CD14-positive monocyte (primary cell): ENCODE data around the gene CPA4. TPM values are rescaled to one million over a fixed set of nuclear protein-coding genes. Genes with fewer than 3 reads are reported as not detected.

Experiments used
- DNase-seq, 3 donors: peaks; one replicate each; pipeline ENCODE4 v3.0.0-alpha.2; 2011 to 2022
- H2AFZ ChIP-seq: 2 replicates; pipeline ENCODE4 v1.6.0; 2012; ENCODE audit warnings: mild to moderate bottlenecking, low read depth, low read length, inconsistent platforms; ENCODE audit not compliant: insufficient read depth, poor library complexity, severe bottlenecking
- H3K27ac ChIP-seq, 2 donors: 1 replicate in 1 of 2; 2 replicates in 1 of 2; pipeline ENCODE4 v1.5.1; 2012 to 2013; ENCODE audit warnings: low read length in 2 of 2, control low read depth in 1 of 2, inconsistent platforms in 1 of 2, low read depth in 1 of 2, mild to moderate bottlenecking in 1 of 2
- H3K27me3 ChIP-seq, 2 donors: one replicate each; pipeline versions ENCODE4 v1.6.0 to v1.6.1; 2011 to 2013; ENCODE audit warnings: low read length in 2 of 2; ENCODE audit not compliant: control insufficient read depth in 2 of 2, insufficient read depth in 2 of 2
- H3K36me3 ChIP-seq, 2 donors: replicated peaks in 1 of 2; 1 replicate in 1 of 2; 2 replicates in 1 of 2; pipeline versions ENCODE4 v1.5.1 to v1.6.1; 2012 to 2013; ENCODE audit warnings: low read length in 2 of 2, control low read depth in 1 of 2, inconsistent platforms in 1 of 2, mild to moderate bottlenecking in 1 of 2; ENCODE audit not compliant: insufficient read depth in 2 of 2, control insufficient read depth in 1 of 2
- H3K4me1 ChIP-seq, 2 donors: 1 replicate in 1 of 2; 2 replicates in 1 of 2; pipeline versions ENCODE4 v1.5.1 to v1.6.1; 2012 to 2013; ENCODE audit warnings: low read length in 2 of 2, control low read depth in 1 of 2, inconsistent platforms in 1 of 2, mild to moderate bottlenecking in 1 of 2, moderate library complexity in 1 of 2; ENCODE audit not compliant: insufficient read depth in 2 of 2, control insufficient read depth in 1 of 2
- H3K4me2 ChIP-seq: replicated peaks from 2 replicates; pipeline ENCODE3; 2012; ENCODE audit warnings: low read length, moderate library complexity, mild to moderate bottlenecking; ENCODE audit not compliant: poor library complexity, severe bottlenecking; ENCODE audit errors: extremely low read depth
- H3K4me3 ChIP-seq, 3 experiments: fragments of 200-600 bp in 1 of 3; sonication (generic) in 1 of 3; replicated peaks in 1 of 3; 1 replicate in 2 of 3; 2 replicates in 1 of 3; pipeline ENCODE4 v1.5.1; 2011 to 2013; ENCODE audit warnings: low read length in 3 of 3, mild to moderate bottlenecking in 3 of 3, control low read depth in 2 of 3, low read depth in 2 of 3, inconsistent platforms in 1 of 3, moderate library complexity in 1 of 3
- H3K79me2 ChIP-seq: 2 replicates; pipeline ENCODE4 v1.6.0; 2012; ENCODE audit warnings: mild to moderate bottlenecking, control low read depth, inconsistent platforms, low read length, moderate library complexity; ENCODE audit not compliant: insufficient read depth
- H3K9ac ChIP-seq: 2 replicates; pipeline ENCODE4 v1.6.0; 2017; ENCODE audit warnings: low read length, mild to moderate bottlenecking; ENCODE audit not compliant: insufficient read depth, poor library complexity, severe bottlenecking
- H3K9me3 ChIP-seq, 2 donors: replicated peaks in 1 of 2; 1 replicate in 1 of 2; 2 replicates in 1 of 2; pipeline versions ENCODE4 v1.5.1 to v1.6.1; 2012 to 2013; ENCODE audit warnings: low read length in 2 of 2, control low read depth in 1 of 2; ENCODE audit not compliant: control insufficient read depth in 1 of 2, insufficient read depth in 1 of 2
- H4K20me1 ChIP-seq: 2 replicates; pipeline ENCODE4 v1.6.0; 2012; ENCODE audit warnings: mild to moderate bottlenecking, low read length, control low read depth, moderate library complexity; ENCODE audit not compliant: insufficient read depth
- H3K27ac Mint-ChIP-seq, 7 donors: one replicate each; pipeline ENCODE4 v1.8.0; 2020; ENCODE audit warnings: mild to moderate bottlenecking in 7 of 7, mixed read lengths in 7 of 7, moderate library complexity in 6 of 7, inconsistent platforms in 2 of 7
- H3K27me3 Mint-ChIP-seq, 3 donors: one replicate each; pipeline ENCODE4 v1.8.0; 2021 to 2022; ENCODE audit warnings: low read depth in 3 of 3, mild to moderate bottlenecking in 3 of 3, mixed read lengths in 3 of 3, moderate library complexity in 3 of 3, inconsistent platforms in 1 of 3
- H3K36me3 Mint-ChIP-seq, 2 donors: one replicate each; pipeline ENCODE4 v1.8.0; 2020; ENCODE audit warnings: mixed read lengths in 2 of 2, inconsistent platforms in 1 of 2, mild to moderate bottlenecking in 1 of 2
- H3K4me1 Mint-ChIP-seq: one replicate; pipeline ENCODE4 v1.8.0; 2020; ENCODE audit warnings: mild to moderate bottlenecking, mixed read lengths
- H3K4me3 Mint-ChIP-seq, 2 donors: one replicate each; pipeline ENCODE4 v1.8.0; 2020; ENCODE audit warnings: mild to moderate bottlenecking in 2 of 2, mixed read lengths in 2 of 2, moderate library complexity in 1 of 2
- H3K9me3 Mint-ChIP-seq, 7 donors: one replicate each; pipeline ENCODE4 v1.8.0; 2020 to 2022; ENCODE audit warnings: mixed read lengths in 7 of 7, mild to moderate bottlenecking in 6 of 7, moderate library complexity in 6 of 7, inconsistent platforms in 2 of 7
- WGBS: methylation state at CpG from one replicate; pipeline ENCODE4 v1.1.5; 2013; ENCODE audit warnings: missing lambda C conversion rate; ENCODE audit not compliant: insufficient coverage; 5-methylcytosine and 5-hydroxymethylcytosine counted together
- intact Hi-C, 2 donors: fragments of 100-400 bp; cut with micrococcal nuclease; formaldehyde crosslinking; loops; one replicate each; pipeline versions ENCODE4 v1.15.0 to v1.15.1; 2023
- polyA plus RNA-seq, 3 donors: library from polyadenylated mRNA; depleted of rRNA in 1 of 3; unstranded in 2 of 3; stranded (reverse) in 1 of 3; fragments of 300-500 nt in 2 of 3; fragments of >200 nt in 1 of 3; fragmentation: Illumina TruSeq in 2 of 3; gene quantifications; 1 replicate in 2 of 3; 2 replicates in 1 of 3; pipeline ENCODE4 v1.2.3, GENCODE V29; 2012 to 2021
- TF ChIP-seq, protein P1 (sequence below): fragments of 200-600 bp; IDR thresholded peaks from one replicate; pipeline ENCODE4 v1.8.0; 2022; ENCODE audit warnings: antibody characterized with exemption, mild to moderate bottlenecking

Gene CPA4
- polyA plus RNA-seq, 3 donors = not detected

DNA sequence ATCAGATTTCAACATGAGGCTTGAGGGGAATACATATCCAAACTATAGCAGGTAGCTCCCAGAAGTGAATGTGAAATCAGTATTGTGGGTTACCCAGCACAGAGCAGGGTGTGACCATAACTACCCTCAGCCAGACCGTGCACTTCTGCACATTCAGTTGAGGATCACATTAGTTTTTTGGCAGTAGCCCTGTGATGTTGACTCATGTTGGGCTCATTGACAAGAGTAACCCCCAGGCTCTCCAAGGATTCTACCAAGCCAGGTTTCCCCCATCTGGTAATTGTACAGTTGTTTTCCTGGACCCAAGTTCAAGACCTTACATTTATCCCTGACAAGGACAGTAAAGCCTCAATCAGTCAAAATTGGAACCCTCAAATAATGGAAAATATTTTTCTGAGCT, 11.7 kb upstream of the CPA4 start:
- no peaks in the 10 kb centered on the region for H3K36me3 Mint-ChIP-seq
- Histone ChIP-seq H3K27me3 (no peaks in the 10 kb centered on the region), H3K27ac (no peak overlapping the region), H3K4me1 (no peaks in the 10 kb centered on the region), H4K20me1 (no peaks in the 10 kb centered on the region), H2AFZ (no peak overlapping the region), H3K9ac (no peak overlapping the region), H3K4me2 (no peak overlapping the region), H3K79me2 (no peaks in the 10 kb centered on the region), H3K9me3 (no peaks in the 10 kb centered on the region), H3K36me3 (no peaks in the 10 kb centered on the region), H3K4me3 (no peak overlapping the region)
- DNase-seq = no peak
- TF ChIP-seq, protein P1, sequence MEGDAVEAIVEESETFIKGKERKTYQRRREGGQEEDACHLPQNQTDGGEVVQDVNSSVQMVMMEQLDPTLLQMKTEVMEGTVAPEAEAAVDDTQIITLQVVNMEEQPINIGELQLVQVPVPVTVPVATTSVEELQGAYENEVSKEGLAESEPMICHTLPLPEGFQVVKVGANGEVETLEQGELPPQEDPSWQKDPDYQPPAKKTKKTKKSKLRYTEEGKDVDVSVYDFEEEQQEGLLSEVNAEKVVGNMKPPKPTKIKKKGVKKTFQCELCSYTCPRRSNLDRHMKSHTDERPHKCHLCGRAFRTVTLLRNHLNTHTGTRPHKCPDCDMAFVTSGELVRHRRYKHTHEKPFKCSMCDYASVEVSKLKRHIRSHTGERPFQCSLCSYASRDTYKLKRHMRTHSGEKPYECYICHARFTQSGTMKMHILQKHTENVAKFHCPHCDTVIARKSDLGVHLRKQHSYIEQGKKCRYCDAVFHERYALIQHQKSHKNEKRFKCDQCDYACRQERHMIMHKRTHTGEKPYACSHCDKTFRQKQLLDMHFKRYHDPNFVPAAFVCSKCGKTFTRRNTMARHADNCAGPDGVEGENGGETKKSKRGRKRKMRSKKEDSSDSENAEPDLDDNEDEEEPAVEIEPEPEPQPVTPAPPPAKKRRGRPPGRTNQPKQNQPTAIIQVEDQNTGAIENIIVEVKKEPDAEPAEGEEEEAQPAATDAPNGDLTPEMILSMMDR = no peak
- 100% methylated on average over 1 of the region's 1 CpG for WGBS
- H3K27me3 Mint-ChIP-seq = peaks cover 0 to 1% (median 1%) of the 10 kb centered on the region in 3 donors
- H3K27ac Mint-ChIP-seq = no peak overlapping the region
- peaks cover 8% of the 10 kb centered on the region for H3K4me1 Mint-ChIP-seq
- H3K4me3 Mint-ChIP-seq = no peak overlapping the region
- intact Hi-C loops = no loop called here
- peaks cover 0 to 7% (median 2%) of the 10 kb centered on the region in 7 donors for H3K9me3 Mint-ChIP-seq

DNA sequence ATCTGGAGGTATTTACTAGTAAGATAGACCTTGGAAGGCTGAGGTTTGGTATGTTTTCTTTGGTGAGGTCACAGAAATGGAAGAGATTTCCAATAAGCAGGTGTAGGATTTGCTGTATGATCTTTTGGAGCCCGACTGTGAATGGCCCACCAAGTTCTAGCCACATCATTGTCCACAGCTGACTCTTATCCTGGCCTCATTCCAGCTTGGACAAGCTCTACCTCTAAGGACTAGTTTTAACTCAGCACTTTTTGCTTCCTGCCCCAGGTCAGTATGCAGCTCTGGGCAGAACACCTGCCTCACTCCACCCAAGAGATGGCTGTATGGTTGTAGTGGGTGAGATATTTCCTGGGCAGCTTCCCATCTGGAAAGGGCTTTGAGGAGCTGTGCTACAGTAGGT, 6.1 kb upstream of the CPA4 start:
- Histone ChIP-seq H3K79me2 (no peaks in the 10 kb centered on the region), H3K4me2 (no peak overlapping the region), H3K9ac (no peak overlapping the region), H2AFZ (no peak overlapping the region), H3K36me3 (no peaks in the 10 kb centered on the region), H3K4me1 (no peaks in the 10 kb centered on the region), H3K27me3 (no peaks in the 10 kb centered on the region), H3K27ac (no peak overlapping the region), H3K4me3 (no peak overlapping the region), H3K9me3 (no peaks in the 10 kb centered on the region), H4K20me1 (no peaks in the 10 kb centered on the region)
- no peak overlapping the region for H3K4me3 Mint-ChIP-seq
- TF ChIP-seq, protein P1 = no peak
- H3K27ac Mint-ChIP-seq = no peak overlapping the region
- H3K27me3 Mint-ChIP-seq = peaks cover 0 to 1% (median 1%) of the 10 kb centered on the region in 3 donors
- intact Hi-C loops = no loop called here
- no peaks in the 10 kb centered on the region for H3K36me3 Mint-ChIP-seq
- H3K9me3 Mint-ChIP-seq = peaks cover 0 to 7% (median 2%) of the 10 kb centered on the region in 7 donors
- no peak for DNase-seq
- WGBS = no CpG with 5 or more reads among the region's 1 CpG
- peaks cover 12% of the 10 kb centered on the region for H3K4me1 Mint-ChIP-seq
